ENCODE results near the gene NRG2. TPM values are rescaled to one million over a fixed set of nuclear protein-coding genes. Genes with fewer than 3 reads are reported as not detected.

The NRG2 gene
- total RNA-seq, 1 experiment from 2014 or later = 0.23 TPM

- intact Hi-C loops (cut with micrococcal nuclease) = no loop called here
- DNase-seq (ENCODE audit: unreplicated experiment) = no peak
- Mint-ChIP-seq H3K27me3 (ENCODE audit: insufficient read depth, unreplicated experiment) (peaks cover 85% of the 10 kb centered on the region), H3K4me1 (ENCODE audit: insufficient read depth, unreplicated experiment) (no peaks in the 10 kb centered on the region), H3K36me3 (ENCODE audit: insufficient read depth, unreplicated experiment) (no peaks in the 10 kb centered on the region), H3K9me3 (ENCODE audit: unreplicated experiment) (no peaks in the 10 kb centered on the region), H3K4me3 (ENCODE audit: unreplicated experiment) (no peak overlapping the region), H3K27ac (ENCODE audit: low read depth, unreplicated experiment) (no peak overlapping the region)
- CTCF ChIA-PET = interaction anchor here (0.6 to 5.4 kb wide), 5 partner anchors 9 to 267 kb away, joined by 3 to 71 read pairs (median 15); no protein-coding TSS in a partner anchor
- TF ChIP-seq CTCF (IDR thresholded peaks at IDR 0.05; ENCODE audit: unreplicated experiment) = no peak
- POLR2A ChIA-PET = interaction anchor here (1.1 kb wide), 1 partner anchor 29 kb away, joined by 3 read pairs; no protein-coding TSS in a partner anchor
- BruUV-seq (replicated peaks) = no TSS peak
Observed at GRCh38 chr5:139797335-139797734, 245.8 kb downstream of the NRG2 start.

Other genes starting within 250 kb of the NRG2 start
- not detected in 2 replicates for gene PSD2, start 247.5 kb downstream of the NRG2 start, total RNA-seq (2022)
- gene PURA, start 70.8 kb upstream of the NRG2 start, total RNA-seq (2022) = 20.1 and 24.6 TPM in 2 replicates
- gene IGIP, start 82.6 kb upstream of the NRG2 start, total RNA-seq (2022) = 7.5 and 8.3 TPM in 2 replicates
- 59.4 and 105 TPM in 2 replicates for gene CYSTM1, start 131.9 kb upstream of the NRG2 start, total RNA-seq (2022)

Measured in MCF 10A (cell line).